CD14-positive monocyte (primary cell): ENCODE results near the gene ZSWIM9. TPM values are rescaled to one million over a fixed set of nuclear protein-coding genes. Genes with fewer than 3 reads are reported as not detected.

Source experiments
- DNase-seq, 3 donors: peaks; one replicate each; pipeline ENCODE4 v3.0.0-alpha.2; 2011 to 2022
- H2AFZ ChIP-seq: 2 replicates; pipeline ENCODE4 v1.6.0; 2012; ENCODE audit warnings: mild to moderate bottlenecking, low read depth, low read length, inconsistent platforms; ENCODE audit not compliant: insufficient read depth, poor library complexity, severe bottlenecking
- H3K27ac ChIP-seq, 2 donors: 1 replicate in 1 of 2; 2 replicates in 1 of 2; pipeline ENCODE4 v1.5.1; 2012 to 2013; ENCODE audit warnings: low read length in 2 of 2, control low read depth in 1 of 2, inconsistent platforms in 1 of 2, low read depth in 1 of 2, mild to moderate bottlenecking in 1 of 2
- H3K27me3 ChIP-seq, 2 donors: one replicate each; pipeline versions ENCODE4 v1.6.0 to v1.6.1; 2011 to 2013; ENCODE audit warnings: low read length in 2 of 2; ENCODE audit not compliant: control insufficient read depth in 2 of 2, insufficient read depth in 2 of 2
- H3K36me3 ChIP-seq, 2 donors: replicated peaks in 1 of 2; 1 replicate in 1 of 2; 2 replicates in 1 of 2; pipeline versions ENCODE4 v1.5.1 to v1.6.1; 2012 to 2013; ENCODE audit warnings: low read length in 2 of 2, control low read depth in 1 of 2, inconsistent platforms in 1 of 2, mild to moderate bottlenecking in 1 of 2; ENCODE audit not compliant: insufficient read depth in 2 of 2, control insufficient read depth in 1 of 2
- H3K4me1 ChIP-seq, 2 donors: 1 replicate in 1 of 2; 2 replicates in 1 of 2; pipeline versions ENCODE4 v1.5.1 to v1.6.1; 2012 to 2013; ENCODE audit warnings: low read length in 2 of 2, control low read depth in 1 of 2, inconsistent platforms in 1 of 2, mild to moderate bottlenecking in 1 of 2, moderate library complexity in 1 of 2; ENCODE audit not compliant: insufficient read depth in 2 of 2, control insufficient read depth in 1 of 2
- H3K4me2 ChIP-seq: replicated peaks from 2 replicates; pipeline ENCODE3; 2012; ENCODE audit warnings: low read length, moderate library complexity, mild to moderate bottlenecking; ENCODE audit not compliant: poor library complexity, severe bottlenecking; ENCODE audit errors: extremely low read depth
- H3K4me3 ChIP-seq, 3 experiments: fragments of 200-600 bp in 1 of 3; sonication (generic) in 1 of 3; replicated peaks in 1 of 3; 1 replicate in 2 of 3; 2 replicates in 1 of 3; pipeline ENCODE4 v1.5.1; 2011 to 2013; ENCODE audit warnings: low read length in 3 of 3, mild to moderate bottlenecking in 3 of 3, control low read depth in 2 of 3, low read depth in 2 of 3, inconsistent platforms in 1 of 3, moderate library complexity in 1 of 3
- H3K79me2 ChIP-seq: 2 replicates; pipeline ENCODE4 v1.6.0; 2012; ENCODE audit warnings: mild to moderate bottlenecking, control low read depth, inconsistent platforms, low read length, moderate library complexity; ENCODE audit not compliant: insufficient read depth
- H3K9ac ChIP-seq: 2 replicates; pipeline ENCODE4 v1.6.0; 2017; ENCODE audit warnings: low read length, mild to moderate bottlenecking; ENCODE audit not compliant: insufficient read depth, poor library complexity, severe bottlenecking
- H3K9me3 ChIP-seq, 2 donors: replicated peaks in 1 of 2; 1 replicate in 1 of 2; 2 replicates in 1 of 2; pipeline versions ENCODE4 v1.5.1 to v1.6.1; 2012 to 2013; ENCODE audit warnings: low read length in 2 of 2, control low read depth in 1 of 2; ENCODE audit not compliant: control insufficient read depth in 1 of 2, insufficient read depth in 1 of 2
- H4K20me1 ChIP-seq: 2 replicates; pipeline ENCODE4 v1.6.0; 2012; ENCODE audit warnings: mild to moderate bottlenecking, low read length, control low read depth, moderate library complexity; ENCODE audit not compliant: insufficient read depth
- H3K27ac Mint-ChIP-seq, 7 donors: one replicate each; pipeline ENCODE4 v1.8.0; 2020; ENCODE audit warnings: mild to moderate bottlenecking in 7 of 7, mixed read lengths in 7 of 7, moderate library complexity in 6 of 7, inconsistent platforms in 2 of 7
- H3K27me3 Mint-ChIP-seq, 3 donors: one replicate each; pipeline ENCODE4 v1.8.0; 2021 to 2022; ENCODE audit warnings: low read depth in 3 of 3, mild to moderate bottlenecking in 3 of 3, mixed read lengths in 3 of 3, moderate library complexity in 3 of 3, inconsistent platforms in 1 of 3
- H3K36me3 Mint-ChIP-seq, 2 donors: one replicate each; pipeline ENCODE4 v1.8.0; 2020; ENCODE audit warnings: mixed read lengths in 2 of 2, inconsistent platforms in 1 of 2, mild to moderate bottlenecking in 1 of 2
- H3K4me1 Mint-ChIP-seq: one replicate; pipeline ENCODE4 v1.8.0; 2020; ENCODE audit warnings: mild to moderate bottlenecking, mixed read lengths
- H3K4me3 Mint-ChIP-seq, 2 donors: one replicate each; pipeline ENCODE4 v1.8.0; 2020; ENCODE audit warnings: mild to moderate bottlenecking in 2 of 2, mixed read lengths in 2 of 2, moderate library complexity in 1 of 2
- H3K9me3 Mint-ChIP-seq, 7 donors: one replicate each; pipeline ENCODE4 v1.8.0; 2020 to 2022; ENCODE audit warnings: mixed read lengths in 7 of 7, mild to moderate bottlenecking in 6 of 7, moderate library complexity in 6 of 7, inconsistent platforms in 2 of 7
- CTCF ChIP-seq: fragments of 200-600 bp; IDR thresholded peaks from one replicate; pipeline ENCODE4 v1.8.0; 2022; ENCODE audit warnings: antibody characterized with exemption, mild to moderate bottlenecking
- WGBS: methylation state at CpG from one replicate; pipeline ENCODE4 v1.1.5; 2013; ENCODE audit warnings: missing lambda C conversion rate; ENCODE audit not compliant: insufficient coverage; 5-methylcytosine and 5-hydroxymethylcytosine counted together
- intact Hi-C, 2 donors: fragments of 100-400 bp; cut with micrococcal nuclease; formaldehyde crosslinking; loops; one replicate each; pipeline versions ENCODE4 v1.15.0 to v1.15.1; 2023
- polyA plus RNA-seq, 3 donors: library from polyadenylated mRNA; depleted of rRNA in 1 of 3; unstranded in 2 of 3; stranded (reverse) in 1 of 3; fragments of 300-500 nt in 2 of 3; fragments of >200 nt in 1 of 3; fragmentation: Illumina TruSeq in 2 of 3; gene quantifications; 1 replicate in 2 of 3; 2 replicates in 1 of 3; pipeline ENCODE4 v1.2.3, GENCODE V29; 2012 to 2021

The ZSWIM9 gene
- polyA plus RNA-seq, 3 donors = 0.28 to 2.5 (median 0.97) TPM

DNA sequence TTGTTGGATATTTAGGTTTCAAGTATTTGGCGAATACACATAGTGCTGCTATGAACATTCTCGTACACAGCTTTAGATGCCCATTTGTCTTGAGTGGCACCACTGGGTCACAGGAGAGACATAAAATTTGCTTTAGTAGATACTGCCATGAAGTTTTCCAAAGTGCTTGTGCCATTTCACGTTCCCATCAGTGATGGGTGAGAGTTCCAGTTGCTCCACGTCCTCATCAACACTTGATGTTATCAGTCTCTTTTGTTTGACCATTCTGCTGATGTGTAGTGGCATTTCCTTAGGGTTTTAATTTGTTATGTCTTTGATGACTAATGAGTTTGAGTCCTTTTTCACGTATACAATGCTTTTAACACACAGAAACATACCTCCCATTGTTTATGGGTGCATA, 11.0 kb downstream of the ZSWIM9 start:
- Mint-ChIP-seq H3K36me3 (peaks cover 11 to 26% of the 10 kb centered on the region in 2 donors), H3K9me3 (peaks cover 8 to 19% (median 12%) of the 10 kb centered on the region in 7 donors), H3K4me3 (no peak overlapping the region), H3K27ac (no peak overlapping the region), H3K27me3 (peaks cover 0 to 5% (median 1%) of the 10 kb centered on the region in 3 donors), H3K4me1 (no peaks in the 10 kb centered on the region)
- intact Hi-C loops = no loop called here
- Histone ChIP-seq H3K4me3 (no peak overlapping the region), H3K4me2 (no peak overlapping the region), H2AFZ (no peak overlapping the region), H3K9ac (no peak overlapping the region), H4K20me1 (no peaks in the 10 kb centered on the region), H3K36me3 (peaks cover 0 to 25% of the 10 kb centered on the region in 2 donors), H3K9me3 (peaks cover 8 to 13% of the 10 kb centered on the region in 2 donors), H3K27me3 (no peaks in the 10 kb centered on the region), H3K4me1 (no peaks in the 10 kb centered on the region), H3K79me2 (no peaks in the 10 kb centered on the region), H3K27ac (no peak overlapping the region)
- no peak for DNase-seq
- TF ChIP-seq CTCF = no peak
- 96% methylated on average over 3 of the region's 5 CpGs for WGBS

DNA sequence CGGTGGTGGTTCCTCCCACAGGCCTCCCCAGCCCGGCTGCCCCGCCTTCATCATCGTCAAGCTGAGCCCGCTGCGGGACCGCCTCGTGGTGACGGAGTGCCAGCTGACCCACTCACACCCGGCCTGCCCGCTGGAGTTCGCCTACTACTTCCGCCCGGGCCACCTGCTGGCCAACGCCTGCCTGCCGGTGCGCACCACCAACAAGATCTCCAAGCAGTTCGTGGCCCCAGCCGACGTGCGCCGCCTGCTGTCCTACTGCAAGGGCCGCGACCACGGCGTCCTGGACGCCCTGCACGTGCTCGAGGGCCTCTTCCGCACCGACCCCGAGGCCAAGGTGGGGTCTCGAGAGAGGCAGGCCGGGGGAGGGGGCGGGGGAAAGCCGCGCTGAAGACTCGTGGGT, 12.0 kb downstream of the ZSWIM9 start:
- H3K4me1 Mint-ChIP-seq = no peaks in the 10 kb centered on the region
- no peak for TF ChIP-seq CTCF
- Histone ChIP-seq H3K4me2 (no peak overlapping the region), H3K9me3 (peaks cover 8 to 13% of the 10 kb centered on the region in 2 donors), H3K9ac (no peak overlapping the region), H3K4me3 (no peak overlapping the region), H2AFZ (no peak overlapping the region), H3K27me3 (no peaks in the 10 kb centered on the region), H4K20me1 (no peaks in the 10 kb centered on the region), H3K4me1 (no peaks in the 10 kb centered on the region), H3K27ac (no peak overlapping the region), H3K79me2 (no peaks in the 10 kb centered on the region), H3K36me3 (peaks cover 0 to 25% of the 10 kb centered on the region in 2 donors)
- DNase-seq = no peak
- no peak overlapping the region for H3K4me3 Mint-ChIP-seq
- H3K9me3 Mint-ChIP-seq = peaks cover 8 to 19% (median 12%) of the 10 kb centered on the region in 7 donors
- intact Hi-C loops = no loop called here
- peaks cover 6 to 28% of the 10 kb centered on the region in 2 donors for H3K36me3 Mint-ChIP-seq
- no peak overlapping the region for H3K27ac Mint-ChIP-seq
- H3K27me3 Mint-ChIP-seq = peaks cover 0 to 5% (median 1%) of the 10 kb centered on the region in 3 donors
- 98% methylated on average over 27 of the region's 38 CpGs for WGBS
